Measurements from ENCODE around the gene NPEPPS.
"Not testable (repeated sequence)": the region's sequence is repeated elsewhere in the genome, so short reads cannot be mapped to it uniquely, and the experiment has no call there.

The NPEPPS gene

GRCh38 chr17:47530557-47531232 is at the start of gene NPEPPS:
NPEPPS (plus strand) TSS chr17:47531108; CDS start chr17:47531301, 193 bp downstream.
- peak; percentile 97 for DNase-seq
- not testable (repeated sequence) for H3K9me3 ChIP-seq (ENCODE audit: severe bottlenecking); H3K27me3 ChIP-seq (ENCODE audit: insufficient read depth, low read depth, severe bottlenecking); H3K36me3 ChIP-seq
- peak within 1 kb of the TSS; percentile 72 for H3K27ac ChIP-seq
- peak within 1 kb of the TSS; percentile 72 for H3K4me3 ChIP-seq (ENCODE audit: low read depth, low read length)

GRCh38 chr17:47491841-47492212 is 39.1 kb upstream of the NPEPPS start:
- H3K27ac ChIP-seq, result peak overlapping the region; percentile 59; the same call in 1 of the 2 replicates
- DNase-seq; H3K27me3 ChIP-seq (ENCODE audit: insufficient read depth, low read depth, severe bottlenecking); H3K9me3 ChIP-seq (ENCODE audit: severe bottlenecking); H3K36me3 ChIP-seq: not testable (repeated sequence)
- H3K4me3 ChIP-seq (ENCODE audit: low read depth, low read length), result peak overlapping the region; percentile 57

- not testable (repeated sequence) for H3K36me3 ChIP-seq; H3K27ac ChIP-seq; H3K4me3 ChIP-seq (ENCODE audit: low read depth, low read length); H3K9me3 ChIP-seq (ENCODE audit: severe bottlenecking); H3K27me3 ChIP-seq (ENCODE audit: insufficient read depth, low read depth, severe bottlenecking)
- peak; percentile 87 for DNase-seq
These were observed 31.8 kb upstream of the NPEPPS start for GRCh38 chr17:47499074-47499473.

- not testable (repeated sequence) for DNase-seq
These were observed 31.4 kb upstream of the NPEPPS start for GRCh38 chr17:47499494-47499893.

GRCh38 chr17:47500620-47501019 is 30.3 kb upstream of the NPEPPS start:
- H3K27me3 ChIP-seq (ENCODE audit: insufficient read depth, low read depth, severe bottlenecking); H3K27ac ChIP-seq: not testable (repeated sequence)
- peak; percentile 39 for DNase-seq

More at GRCh38 chr17:47499494-47499893, 31.4 kb upstream of the NPEPPS start:
- not testable (repeated sequence) for H3K27ac ChIP-seq; H3K4me3 ChIP-seq (ENCODE audit: low read depth, low read length); H3K9me3 ChIP-seq (ENCODE audit: severe bottlenecking); H3K36me3 ChIP-seq; H3K27me3 ChIP-seq (ENCODE audit: insufficient read depth, low read depth, severe bottlenecking)

GRCh38 chr17:47502122-47502731 is 28.7 kb upstream of the NPEPPS start:
- not testable (repeated sequence) for H3K36me3 ChIP-seq; H3K27me3 ChIP-seq (ENCODE audit: insufficient read depth, low read depth, severe bottlenecking); H3K4me3 ChIP-seq (ENCODE audit: low read depth, low read length); H3K27ac ChIP-seq; H3K9me3 ChIP-seq (ENCODE audit: severe bottlenecking)
- peak; percentile 34 for DNase-seq

More at GRCh38 chr17:47500620-47501019, 30.3 kb upstream of the NPEPPS start:
- TF ChIP-seq CTCF (IDR thresholded peaks at IDR 0.05; ENCODE audit: low read depth, low read length), result peak; percentile 44; the same call in 1 of the 2 replicates
- H3K9me3 ChIP-seq (ENCODE audit: severe bottlenecking); H3K36me3 ChIP-seq; H3K4me3 ChIP-seq (ENCODE audit: low read depth, low read length): not testable (repeated sequence)

- H3K27ac ChIP-seq, result not testable (repeated sequence)
These were observed 28.0 kb upstream of the NPEPPS start for GRCh38 chr17:47502776-47503455.

GRCh38 chr17:47511701-47512146 is 19.2 kb upstream of the NPEPPS start:
- H3K27me3 ChIP-seq (ENCODE audit: insufficient read depth, low read depth, severe bottlenecking); H3K36me3 ChIP-seq; H3K27ac ChIP-seq; DNase-seq; H3K9me3 ChIP-seq (ENCODE audit: severe bottlenecking); H3K4me3 ChIP-seq (ENCODE audit: low read depth, low read length): not testable (repeated sequence)

More at GRCh38 chr17:47502776-47503455, 28.0 kb upstream of the NPEPPS start:
- not testable (repeated sequence) for H3K4me3 ChIP-seq (ENCODE audit: low read depth, low read length); H3K27me3 ChIP-seq (ENCODE audit: insufficient read depth, low read depth, severe bottlenecking); H3K9me3 ChIP-seq (ENCODE audit: severe bottlenecking); H3K36me3 ChIP-seq; DNase-seq

GRCh38 chr17:47513301-47513700 is 17.6 kb upstream of the NPEPPS start:
- not testable (repeated sequence) for H3K36me3 ChIP-seq; H3K27ac ChIP-seq; H3K4me3 ChIP-seq (ENCODE audit: low read depth, low read length); DNase-seq; H3K27me3 ChIP-seq (ENCODE audit: insufficient read depth, low read depth, severe bottlenecking); H3K9me3 ChIP-seq (ENCODE audit: severe bottlenecking)

GRCh38 chr17:47518880-47519279 is 12.0 kb upstream of the NPEPPS start:
- not testable (repeated sequence) for H3K36me3 ChIP-seq; H3K27ac ChIP-seq; H3K27me3 ChIP-seq (ENCODE audit: insufficient read depth, low read depth, severe bottlenecking); H3K4me3 ChIP-seq (ENCODE audit: low read depth, low read length); H3K9me3 ChIP-seq (ENCODE audit: severe bottlenecking); DNase-seq

GRCh38 chr17:47519365-47519764 is 11.5 kb upstream of the NPEPPS start:
- DNase-seq; H3K9me3 ChIP-seq (ENCODE audit: severe bottlenecking); H3K4me3 ChIP-seq (ENCODE audit: low read depth, low read length); H3K36me3 ChIP-seq; H3K27me3 ChIP-seq (ENCODE audit: insufficient read depth, low read depth, severe bottlenecking): not testable (repeated sequence)
- H3K27ac ChIP-seq, result 0 out of 2 replicates have a peak overlapping the region, but pooled peaks have one; percentile 2

GRCh38 chr17:47520279-47520678 is 10.6 kb upstream of the NPEPPS start:
- H3K36me3 ChIP-seq; H3K9me3 ChIP-seq (ENCODE audit: severe bottlenecking); H3K27me3 ChIP-seq (ENCODE audit: insufficient read depth, low read depth, severe bottlenecking); H3K4me3 ChIP-seq (ENCODE audit: low read depth, low read length); DNase-seq: not testable (repeated sequence)
- H3K27ac ChIP-seq, result peak overlapping the region; percentile 50; the same call in 1 of the 2 replicates

- not testable (repeated sequence) for H3K4me3 ChIP-seq (ENCODE audit: low read depth, low read length); H3K9me3 ChIP-seq (ENCODE audit: severe bottlenecking); H3K27ac ChIP-seq; H3K36me3 ChIP-seq; H3K27me3 ChIP-seq (ENCODE audit: insufficient read depth, low read depth, severe bottlenecking)
- DNase-seq, result peak; percentile 41
These were observed 9.5 kb upstream of the NPEPPS start for GRCh38 chr17:47521434-47521833.
